HAP-1 (cell line): Measurements from ENCODE around the gene NBEAL2.
"Not testable (repeated sequence)": the region's sequence is repeated elsewhere in the genome, so short reads cannot be mapped to it uniquely, and the experiment has no call there.

ENCODE experiments used
- DNase-seq, 2 experiments: peaks; one replicate each; pipeline ENCODE4 v3.0.0-alpha.2; 2016 to 2020; ENCODE audit warnings: low spot score in 2 of 2
- H3K27me3 ChIP-seq: fragments of 250-450 bp; sonication (Bioruptor Pico); 2 replicates; pipeline ENCODE4 v1.5.1; 2020; ENCODE audit warnings: low read depth, mild to moderate bottlenecking, moderate library complexity
- H3K36me3 ChIP-seq: fragments of 250-450 bp; sonication (Bioruptor Pico); replicated peaks from 2 replicates; pipeline ENCODE4 v1.5.1; 2020; ENCODE audit warnings: mild to moderate bottlenecking
- H3K4me1 ChIP-seq: fragments of 250-450 bp; sonication (Bioruptor Pico); 2 replicates; pipeline ENCODE4 v1.5.1; 2020; ENCODE audit warnings: mild to moderate bottlenecking
- H3K4me3 ChIP-seq: fragments of 250-450 bp; sonication (Bioruptor Pico); 2 replicates; pipeline ENCODE4 v1.5.1; 2020; ENCODE audit warnings: mild to moderate bottlenecking, moderate library complexity
- H3K9me3 ChIP-seq: fragments of 250-450 bp; sonication (Bioruptor Pico); 2 replicates; pipeline ENCODE4 v1.5.1; 2020; ENCODE audit warnings: mild to moderate bottlenecking, moderate library complexity
- in situ Hi-C: fragments of 300-500 bp; cut with MboI; formaldehyde crosslinking; loops from 3 replicates; pipeline ENCODE4 v1.14.3; 2020; ENCODE audit warnings: low sequenced_read_pairs, inconsistent platforms, mixed read lengths

Gene NBEAL2

DNA sequence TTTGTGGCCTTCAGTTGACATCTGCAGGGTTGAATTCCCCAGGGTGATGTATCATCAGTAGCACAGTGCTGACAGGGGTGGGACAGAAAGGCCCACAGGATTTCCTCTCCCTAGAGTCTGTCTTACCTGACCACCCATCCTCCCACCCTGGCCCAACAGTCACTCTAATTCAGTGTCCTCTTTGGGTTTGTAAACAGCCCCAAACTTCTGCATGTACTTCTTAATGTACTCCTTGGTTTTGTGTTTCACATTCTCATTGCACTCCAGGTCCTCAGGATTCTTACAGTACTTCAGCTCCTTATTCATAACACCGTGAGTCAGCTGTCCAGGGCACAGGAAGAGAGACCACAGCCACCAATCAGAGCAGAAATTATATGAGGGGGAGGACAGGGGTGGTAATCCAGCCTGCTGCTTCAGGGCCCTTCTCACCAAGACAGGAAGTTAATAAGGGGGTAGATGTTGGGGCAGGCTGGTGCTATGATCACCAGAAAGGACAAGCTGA lies 37.5 kb downstream of the NBEAL2 start:
- H3K36me3 ChIP-seq, result peaks cover 49% of the 10 kb centered on the region
- in situ Hi-C loops, result no loop called here
- no peaks in the 10 kb centered on the region for H3K27me3 ChIP-seq
- H3K9me3 ChIP-seq, result no peaks in the 10 kb centered on the region
- no peaks in the 10 kb centered on the region for H3K4me1 ChIP-seq
- H3K4me3 ChIP-seq, result no peak overlapping the region
- DNase-seq, result no peak

GRCh38 chr3:47017504-47018268 lies 38.2 kb downstream of the NBEAL2 start:
- Histone ChIP-seq H3K9me3 (no peaks in the 10 kb centered on the region), H3K4me1 (no peaks in the 10 kb centered on the region), H3K4me3 (no peak overlapping the region), H3K36me3 (peaks cover 49% of the 10 kb centered on the region), H3K27me3 (no peaks in the 10 kb centered on the region)
- no peak for DNase-seq
- in situ Hi-C loops, result no loop called here

GRCh38 chr3:47018269-47018611 lies 38.8 kb downstream of the NBEAL2 start:
- Histone ChIP-seq H3K27me3 (no peaks in the 10 kb centered on the region), H3K4me3 (no peak overlapping the region), H3K9me3 (no peaks in the 10 kb centered on the region), H3K36me3 (peaks cover 49% of the 10 kb centered on the region), H3K4me1 (no peaks in the 10 kb centered on the region)
- in situ Hi-C loops, result no loop called here
- no peak for DNase-seq

DNA sequence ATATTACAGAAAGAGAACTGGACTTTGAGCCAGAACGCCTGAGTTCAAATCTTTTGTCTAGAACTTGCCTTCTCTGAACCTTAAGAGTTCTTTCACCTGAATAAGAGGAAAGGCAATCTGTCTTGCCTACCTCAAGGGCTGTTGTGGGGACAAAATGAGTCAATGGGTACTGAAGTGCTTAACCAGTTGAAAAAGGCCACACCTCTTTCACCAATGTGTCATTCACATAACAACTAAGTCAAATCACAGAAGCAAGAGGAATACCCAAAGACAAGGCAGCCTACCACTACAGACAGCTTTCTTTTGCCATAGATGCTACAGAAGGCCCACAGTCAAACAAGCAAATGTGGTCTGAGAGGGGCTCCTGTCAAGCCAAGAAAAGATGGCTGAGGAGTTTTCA lies 39.7 kb downstream of the NBEAL2 start:
- Histone ChIP-seq H3K4me1 (no peaks in the 10 kb centered on the region), H3K4me3 (no peak overlapping the region), H3K36me3 (peaks cover 50% of the 10 kb centered on the region), H3K9me3 (no peaks in the 10 kb centered on the region), H3K27me3 (no peaks in the 10 kb centered on the region)
- no peak for DNase-seq
- in situ Hi-C loops, result no loop called here

GRCh38 chr3:47020311-47020710 lies 40.8 kb downstream of the NBEAL2 start:
- in situ Hi-C loops, result no loop called here
- Histone ChIP-seq H3K36me3 (peaks cover 50% of the 10 kb centered on the region), H3K4me1 (no peaks in the 10 kb centered on the region)

DNA sequence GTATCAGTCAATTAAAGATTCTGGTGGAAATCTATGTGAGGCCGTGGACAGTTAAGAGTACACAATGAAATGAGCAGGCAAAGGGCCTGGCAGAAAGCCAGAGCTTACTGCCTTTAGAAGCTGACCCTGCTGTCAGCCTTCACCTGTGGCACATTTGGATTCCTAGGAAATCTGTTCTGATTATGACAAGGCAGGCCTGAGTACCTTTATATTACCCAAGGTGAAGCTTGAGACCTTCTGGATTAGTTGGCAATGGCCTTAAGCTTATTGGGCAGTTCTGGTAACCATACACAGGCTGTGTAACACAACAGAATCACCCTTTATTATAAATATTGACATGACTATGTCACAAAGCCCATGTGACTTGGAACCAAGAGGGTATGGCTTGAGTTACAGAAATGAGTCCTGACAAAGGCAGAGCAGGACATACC lies 43.2 kb downstream of the NBEAL2 start:
- DNase-seq, result no peak
- H3K27me3 ChIP-seq, result no peaks in the 10 kb centered on the region
- peaks cover 34% of the 10 kb centered on the region for H3K36me3 ChIP-seq

More at GRCh38 chr3:47020311-47020710, 40.8 kb downstream of the NBEAL2 start:
- Histone ChIP-seq H3K4me3 (no peak overlapping the region), H3K27me3 (no peaks in the 10 kb centered on the region), H3K9me3 (no peaks in the 10 kb centered on the region)
- DNase-seq, result no peak

DNA sequence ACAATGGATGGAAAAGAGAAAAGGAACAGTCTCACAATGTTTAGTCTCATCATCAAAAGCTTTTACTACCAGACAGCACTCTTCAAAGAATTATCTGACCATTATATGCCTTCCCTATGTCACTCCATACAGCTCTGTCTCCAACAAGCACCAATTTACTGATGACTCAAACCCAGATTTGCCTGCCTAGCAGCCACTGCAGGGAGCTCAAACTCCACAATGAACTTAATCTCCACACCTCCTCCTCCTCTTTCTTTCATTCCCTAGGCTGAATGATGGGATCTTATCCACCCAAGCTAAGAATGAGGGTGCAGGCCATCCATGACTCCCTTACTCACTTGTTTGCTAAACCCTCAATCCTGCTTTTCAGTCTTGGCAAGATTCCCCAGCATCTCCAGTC lies 45.5 kb downstream of the NBEAL2 start:
- Histone ChIP-seq H3K4me3 (no peak overlapping the region), H3K27me3 (no peaks in the 10 kb centered on the region), H3K9me3 (no peaks in the 10 kb centered on the region), H3K4me1 (no peaks in the 10 kb centered on the region), H3K36me3 (peaks cover 14% of the 10 kb centered on the region)
- no peak for DNase-seq
- in situ Hi-C loops, result no loop called here

More for the DNA sequence above, 43.2 kb downstream of the NBEAL2 start:
- in situ Hi-C loops, result no loop called here
- H3K4me1 ChIP-seq, result no peaks in the 10 kb centered on the region
- H3K9me3 ChIP-seq, result no peaks in the 10 kb centered on the region
- H3K4me3 ChIP-seq, result no peak overlapping the region

DNA sequence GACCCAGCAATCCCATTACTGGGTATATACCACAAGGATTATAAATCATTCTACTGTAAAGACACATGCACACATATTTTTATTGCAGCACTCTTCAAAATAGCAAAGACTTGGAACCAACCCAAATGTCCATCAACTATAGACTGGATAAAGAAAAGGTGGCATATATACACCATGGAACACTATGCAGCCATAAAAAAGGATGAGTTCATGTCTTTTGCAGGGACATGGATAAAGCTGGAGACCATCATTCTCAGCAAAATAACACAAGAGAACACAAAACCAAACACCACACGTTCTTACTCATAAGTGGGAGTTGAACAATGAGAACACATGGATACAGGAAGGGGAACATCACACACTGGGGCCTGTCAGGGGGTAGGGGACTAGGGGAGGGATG lies 47.0 kb downstream of the NBEAL2 start:
- in situ Hi-C loops, H3K4me1 ChIP-seq, DNase-seq, H3K9me3 ChIP-seq, H3K4me3 ChIP-seq, H3K27me3 ChIP-seq, H3K36me3 ChIP-seq: not testable (repeated sequence)

- in situ Hi-C loops, result no loop called here
- Histone ChIP-seq H3K9me3 (no peaks in the 10 kb centered on the region), H3K27me3 (no peaks in the 10 kb centered on the region), H3K4me3 (no peak overlapping the region), H3K4me1 (no peaks in the 10 kb centered on the region), H3K36me3 (peaks cover 6% of the 10 kb centered on the region; the same call in 1 of the 2 replicates)
- DNase-seq, result no peak
Measured at GRCh38 chr3:47028146-47028545, 48.7 kb downstream of the NBEAL2 start.

DNA sequence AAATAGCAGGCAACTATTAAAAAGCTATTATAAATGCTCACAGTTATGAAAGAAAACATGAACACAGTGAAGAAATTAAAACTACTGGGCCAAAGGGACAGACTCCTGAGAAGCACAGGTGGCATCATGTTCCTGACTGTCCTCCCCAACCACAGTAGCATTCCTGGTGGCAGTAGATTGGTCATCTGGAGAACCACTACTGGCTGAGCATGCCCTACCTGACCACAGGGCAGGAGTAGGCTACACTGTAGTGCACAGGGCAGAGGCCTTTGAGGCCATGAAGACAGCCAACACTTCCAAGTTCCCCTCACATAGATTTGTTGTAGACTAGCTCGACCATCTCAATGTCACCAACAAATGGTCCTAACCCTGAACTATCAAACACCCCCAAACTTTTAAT lies 49.2 kb downstream of the NBEAL2 start:
- no peaks in the 10 kb centered on the region for H3K4me1 ChIP-seq
- H3K36me3 ChIP-seq, result peaks cover 2% of the 10 kb centered on the region; the same call in 1 of the 2 replicates
- no peak for DNase-seq
- no peak overlapping the region for H3K4me3 ChIP-seq
- H3K9me3 ChIP-seq, result no peaks in the 10 kb centered on the region
- no peaks in the 10 kb centered on the region for H3K27me3 ChIP-seq
- in situ Hi-C loops, result no loop called here

GRCh38 chr3:47031041-47031440 lies 51.6 kb downstream of the NBEAL2 start:
- H3K9me3 ChIP-seq, in situ Hi-C loops, H3K27me3 ChIP-seq, H3K4me3 ChIP-seq, DNase-seq: not testable (repeated sequence)
- Histone ChIP-seq H3K36me3 (peaks cover 15% of the 10 kb centered on the region), H3K4me1 (peaks cover 10% of the 10 kb centered on the region)

DNA sequence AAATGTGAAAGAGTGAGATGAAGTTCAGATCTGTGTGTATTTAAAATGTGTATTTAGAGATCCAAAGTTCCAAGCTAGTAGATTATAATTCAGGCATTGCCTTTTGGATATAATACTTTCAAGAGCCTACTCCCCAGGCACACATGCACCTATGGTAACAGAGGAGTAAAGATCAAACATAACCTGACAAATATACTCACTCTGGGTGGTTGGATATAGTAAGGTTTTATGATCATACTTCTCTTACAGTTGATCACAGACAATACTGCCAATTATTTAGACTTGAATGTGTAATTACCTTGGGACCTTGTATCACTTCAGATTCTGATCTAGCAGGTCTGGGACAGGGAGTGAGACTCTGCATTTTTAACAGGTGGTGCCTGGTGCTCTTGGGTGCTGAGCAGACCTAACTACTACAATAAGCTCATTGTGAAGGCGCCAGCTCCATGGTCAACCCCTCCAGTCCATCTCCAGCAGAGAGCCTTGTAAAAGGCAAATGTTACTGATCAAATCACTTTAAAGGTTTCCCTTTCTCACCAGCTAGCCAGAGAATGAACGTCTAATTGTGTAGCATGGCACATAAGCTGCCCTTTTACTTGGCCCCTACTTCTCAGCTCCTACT lies 55.5 kb downstream of the NBEAL2 start:
- Histone ChIP-seq H3K4me1 (peaks cover 13% of the 10 kb centered on the region), H3K27me3 (no peaks in the 10 kb centered on the region), H3K36me3 (peaks cover 28% of the 10 kb centered on the region), H3K4me3 (no peak overlapping the region), H3K9me3 (no peaks in the 10 kb centered on the region)
- no peak for DNase-seq
- in situ Hi-C loops, result no loop called here

- peaks cover 13% of the 10 kb centered on the region for H3K4me1 ChIP-seq
- no peaks in the 10 kb centered on the region for H3K27me3 ChIP-seq
- DNase-seq, result peak in 1 of 2 experiments; percentile 70
- in situ Hi-C loops, result no loop called here
- H3K9me3 ChIP-seq, result no peaks in the 10 kb centered on the region
- H3K4me3 ChIP-seq, result no peak overlapping the region
- H3K36me3 ChIP-seq, result peaks cover 33% of the 10 kb centered on the region
Measured at GRCh38 chr3:47035645-47036044, 56.2 kb downstream of the NBEAL2 start.

DNA sequence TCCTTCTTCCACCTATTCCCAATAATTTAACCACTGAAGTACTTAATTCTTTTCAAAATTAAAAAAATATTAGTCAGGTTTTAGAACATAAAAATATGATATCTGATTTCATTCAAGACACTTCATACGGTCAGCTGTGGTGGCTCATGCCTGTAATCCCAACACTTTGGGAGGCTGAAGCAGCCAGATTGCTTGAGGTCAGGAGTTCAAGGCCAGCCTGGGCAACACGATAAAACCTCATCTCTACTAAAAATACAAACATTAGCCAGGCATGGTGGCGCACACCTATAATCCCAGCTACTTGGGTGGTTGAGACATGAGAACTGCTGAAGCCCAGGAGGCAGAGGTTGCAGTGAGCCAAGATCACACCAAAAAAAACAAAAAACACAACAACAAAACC lies 56.7 kb downstream of the NBEAL2 start:
- H3K9me3 ChIP-seq, result no peaks in the 10 kb centered on the region
- peaks cover 38% of the 10 kb centered on the region for H3K36me3 ChIP-seq
- no peak for DNase-seq
- in situ Hi-C loops, result no loop called here
- H3K4me1 ChIP-seq, result peaks cover 13% of the 10 kb centered on the region
- H3K4me3 ChIP-seq, result no peak overlapping the region
- no peaks in the 10 kb centered on the region for H3K27me3 ChIP-seq
